HG03097 (cell line): ENCODE data around the gene NOC4L.
"Not testable (repeated sequence)": the region's sequence is repeated elsewhere in the genome, so short reads cannot be mapped to it uniquely, and the experiment has no call there.

Experiments
- ATAC-seq: cut with Tn5 transposase; IDR thresholded peaks from one replicate; pipeline ENCODE4 v1.9.1; 2021; ENCODE audit not compliant: unreplicated experiment, low FRiP score

NOC4L gene

GRCh38 chr12:132144115-132144809 is at the start of gene NOC4L, which contains the start of gene DDX51:
NOC4L (plus strand) TSS chr12:132144457; CDS start chr12:132144489, 32 bp downstream.
DDX51 (minus strand) TSS chr12:132144319; CDS start chr12:132144296, 23 bp downstream.
- peak; percentile 71 for ATAC-seq

- no peak for ATAC-seq
Measured at GRCh38 chr12:132095520-132096409, 48.5 kb upstream of the NOC4L start.

- ATAC-seq, result no peak
Measured at GRCh38 chr12:132099739-132100138, 44.5 kb upstream of the NOC4L start.

DNA sequence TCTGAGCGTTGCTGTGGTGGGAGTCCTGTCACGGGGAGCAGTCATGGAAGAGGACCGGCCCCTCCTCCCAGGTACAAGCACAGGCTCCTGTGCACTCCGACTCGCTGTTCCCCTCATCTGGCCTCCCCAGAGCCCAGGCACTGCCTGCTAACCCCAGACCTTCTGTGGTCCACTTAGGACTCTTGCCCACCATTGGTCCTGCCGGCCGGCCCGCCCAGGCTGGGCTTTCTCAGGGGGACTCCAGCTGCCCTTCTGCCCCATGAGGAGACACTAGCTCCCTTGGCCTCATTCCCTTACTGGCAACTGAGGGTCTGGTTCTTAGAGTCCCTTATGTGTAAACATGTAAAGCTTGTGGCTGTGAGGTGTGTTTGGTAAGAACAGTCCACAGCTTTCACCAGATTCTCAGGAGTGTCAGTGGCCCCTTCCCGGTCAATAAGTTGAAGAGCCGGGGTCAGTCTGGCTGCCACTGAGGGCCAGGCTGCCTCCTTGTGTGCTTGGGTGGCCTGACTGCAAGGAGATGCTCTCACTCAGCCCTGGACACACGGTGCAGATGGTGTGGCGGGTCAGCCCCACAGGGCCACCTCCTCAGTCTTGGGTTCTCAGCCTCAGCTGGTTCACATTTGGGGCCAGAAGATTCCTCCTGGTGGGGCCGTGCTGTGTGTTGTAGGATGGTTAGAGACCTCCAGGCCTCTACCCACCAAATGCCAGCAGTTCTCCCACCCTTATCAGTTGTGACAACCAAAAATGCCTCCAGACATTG is 43.8 kb upstream of the NOC4L start:
- ATAC-seq, result no peak

DNA sequence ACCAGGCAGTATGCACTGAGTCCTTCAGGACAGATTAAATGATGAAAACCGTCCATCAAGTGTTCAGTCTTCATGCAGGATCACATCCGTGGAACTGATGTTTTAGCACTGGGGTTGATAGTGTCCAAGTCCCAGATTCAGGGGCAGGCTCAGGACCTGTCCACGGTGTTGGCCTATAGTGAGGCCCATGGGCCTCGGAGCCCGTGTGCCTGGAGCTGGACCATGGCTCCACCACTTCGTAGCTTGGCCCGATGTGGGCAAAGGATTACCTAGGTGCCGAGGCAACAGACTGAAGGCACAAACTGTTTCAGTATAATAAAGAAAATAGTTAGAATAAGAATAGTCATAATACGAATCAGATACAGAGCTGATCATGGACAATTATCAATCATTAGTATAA is 42.0 kb upstream of the NOC4L start:
- ATAC-seq, result no peak

DNA sequence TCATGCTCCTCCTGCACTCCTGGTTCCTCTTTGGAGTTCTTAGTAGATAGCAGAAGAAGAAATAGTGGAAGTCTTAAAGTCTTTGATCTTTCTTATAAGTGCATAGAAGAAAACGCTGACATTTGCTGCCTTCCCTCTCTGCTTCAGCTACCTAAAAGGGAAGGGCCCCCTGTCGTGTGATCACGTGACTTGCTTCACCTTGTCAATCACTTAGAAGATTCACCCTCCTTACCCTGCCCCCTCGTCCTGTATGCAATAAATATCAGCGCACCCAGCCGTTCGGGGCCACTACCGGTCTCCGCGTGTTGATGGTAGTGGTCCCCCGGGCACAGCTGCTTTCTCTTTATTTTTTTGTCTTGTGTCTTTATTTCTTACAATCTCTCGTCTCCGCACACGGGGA is 41.2 kb upstream of the NOC4L start:
- not testable (repeated sequence) for ATAC-seq

- no peak for ATAC-seq
Measured at GRCh38 chr12:132103542-132104308, 40.5 kb upstream of the NOC4L start.

DNA sequence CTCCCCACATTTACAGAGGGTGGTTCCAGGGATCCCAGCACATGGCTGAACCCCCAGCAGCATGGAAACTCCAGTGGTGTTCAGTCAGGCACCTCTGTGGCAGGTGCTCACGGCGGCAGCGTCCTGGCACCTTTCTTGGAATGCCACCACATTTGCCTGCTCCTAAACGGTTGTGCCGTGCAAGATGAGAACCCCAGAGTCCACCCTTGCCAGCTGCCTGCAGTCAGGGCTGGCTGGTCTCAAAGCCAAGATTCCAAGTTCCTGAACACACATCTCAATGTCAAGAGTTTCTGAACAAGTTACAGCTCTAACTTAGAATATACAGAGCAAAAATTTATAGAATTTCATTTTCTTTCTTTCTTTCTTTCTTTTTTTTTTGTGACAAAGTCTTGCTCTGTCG is 38.8 kb upstream of the NOC4L start:
- ATAC-seq, result no peak

- no peak for ATAC-seq
Measured at GRCh38 chr12:132106921-132107320, 37.3 kb upstream of the NOC4L start.

DNA sequence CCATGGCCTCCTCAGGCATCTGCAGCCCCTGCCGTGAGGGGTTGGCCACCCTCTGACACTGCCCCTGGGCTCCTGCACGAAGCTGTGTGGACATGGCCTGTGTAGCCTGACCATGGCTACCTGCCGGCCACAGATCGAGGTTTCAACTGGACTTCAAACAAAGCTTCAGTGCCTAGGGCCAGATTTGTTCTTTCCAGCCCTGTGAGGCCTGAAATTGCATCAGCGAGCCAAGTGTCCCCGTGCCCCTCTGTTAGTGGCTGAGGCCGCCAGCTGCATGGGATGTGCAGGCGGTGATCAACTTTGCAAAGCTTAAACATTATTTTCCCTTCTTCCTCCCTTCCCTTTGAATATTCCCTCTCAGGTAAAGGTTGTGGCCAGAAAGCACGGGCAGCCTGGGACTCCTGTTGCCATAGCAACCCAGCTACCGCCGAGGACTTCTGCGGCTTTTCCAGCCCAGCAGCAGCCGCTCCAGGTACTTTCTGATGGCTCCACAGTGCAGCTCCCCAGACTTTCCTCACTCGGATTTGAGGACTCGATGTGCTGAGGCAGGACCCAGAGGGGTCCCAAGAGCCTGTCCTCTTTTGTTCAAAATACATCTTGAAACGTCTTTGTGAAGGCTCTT is 35.9 kb upstream of the NOC4L start:
- ATAC-seq, result no peak

GRCh38 chr12:132109741-132110140 is 34.5 kb upstream of the NOC4L start:
- ATAC-seq, result no peak

GRCh38 chr12:132110677-132111076 is 33.6 kb upstream of the NOC4L start:
- no peak for ATAC-seq

GRCh38 chr12:132111654-132112304 is 32.5 kb upstream of the NOC4L start:
- ATAC-seq, result no peak

DNA sequence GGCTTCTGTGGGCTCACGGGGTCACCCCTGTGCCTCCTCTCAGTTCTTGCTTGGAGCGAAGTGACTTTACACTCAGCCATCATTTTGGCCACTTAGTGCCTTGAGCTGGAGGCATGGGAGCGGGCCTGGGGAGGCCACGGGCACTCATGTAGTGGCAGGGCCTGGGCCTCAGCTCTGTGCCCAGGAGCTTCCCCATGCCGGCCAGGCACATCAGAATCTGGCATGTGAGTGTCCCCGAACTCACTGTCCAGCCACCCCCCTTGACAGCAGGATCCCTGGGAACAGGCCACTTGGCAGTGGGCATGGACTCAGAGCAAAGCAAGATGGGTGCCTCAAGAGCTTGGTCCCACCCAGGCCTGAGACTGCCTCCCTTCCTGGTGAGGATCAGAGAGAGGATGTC is 29.6 kb upstream of the NOC4L start:
- no peak for ATAC-seq

- no peak for ATAC-seq
Measured at GRCh38 chr12:132115500-132115899, 28.8 kb upstream of the NOC4L start.

- ATAC-seq, result no peak
Measured at GRCh38 chr12:132116709-132117557, 27.3 kb upstream of the NOC4L start.

DNA sequence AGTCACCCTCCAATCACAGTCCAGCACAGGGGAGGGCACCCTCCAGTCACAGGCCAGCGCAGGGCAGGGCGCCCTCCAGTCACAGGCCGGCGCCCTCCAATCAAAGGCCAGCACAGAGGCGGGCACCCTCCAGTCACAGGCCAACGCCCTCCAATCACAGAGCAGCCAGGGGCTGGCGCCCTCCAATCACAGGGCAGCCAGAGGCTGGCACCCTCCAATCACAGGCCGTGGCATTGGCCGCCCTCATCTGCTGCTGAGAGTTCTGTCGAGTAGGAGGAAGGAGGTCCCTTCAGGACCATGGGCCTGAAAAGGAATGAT is 26.7 kb upstream of the NOC4L start:
- ATAC-seq, result no peak

DNA sequence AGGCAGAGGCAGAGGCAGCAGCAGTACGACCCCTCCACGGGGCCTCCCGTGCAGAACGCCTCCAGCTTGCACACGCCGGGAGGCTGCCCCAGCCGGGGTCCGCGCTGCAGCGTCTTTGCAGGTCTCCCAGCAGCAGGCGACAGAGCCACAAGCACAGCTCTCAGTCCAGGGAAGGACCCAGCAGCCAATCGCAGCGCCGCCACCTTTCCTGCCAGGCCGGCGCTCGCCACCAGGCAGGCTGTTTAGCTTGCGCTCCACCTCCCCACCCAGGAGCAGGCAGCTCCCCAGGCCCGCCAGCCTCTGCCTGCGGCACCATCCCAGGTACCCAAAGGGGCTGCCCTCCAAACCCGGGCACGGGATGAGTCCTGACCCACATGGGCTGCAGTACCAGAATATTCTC is 25.4 kb upstream of the NOC4L start:
- ATAC-seq, result no peak

GRCh38 chr12:132121283-132121682 is 23.0 kb upstream of the NOC4L start:
- ATAC-seq, result no peak
